Activated effector memory CD4-positive, alpha-beta T cell treated with Interleukin-2 at 50 U/mL for 16 hours (primary cell): ENCODE measurements around the gene AKT1S1.
"Not testable (repeated sequence)": the region's sequence is repeated elsewhere in the genome, so short reads cannot be mapped to it uniquely, and the experiment has no call there.

Source experiments
- DNase-seq: peaks from one replicate; pipeline ENCODE4 v3.0.0-alpha.2; 2020

Gene AKT1S1

GRCh38 chr19:49833599-49833998 lies 43.6 kb downstream of the AKT1S1 start:
- DNase-seq: no peak

- DNase-seq: no peak
Observed at GRCh38 chr19:49832556-49832955, 44.6 kb downstream of the AKT1S1 start.

GRCh38 chr19:49831592-49831991 lies 45.6 kb downstream of the AKT1S1 start:
- no peak for DNase-seq

- no peak for DNase-seq
Observed at GRCh38 chr19:49830766-49831165, 46.4 kb downstream of the AKT1S1 start.

- no peak for DNase-seq
Observed at GRCh38 chr19:49829721-49830120, 47.4 kb downstream of the AKT1S1 start.

GRCh38 chr19:49829200-49829599 lies 48.0 kb downstream of the AKT1S1 start:
- no peak for DNase-seq

- DNase-seq: no peak
Observed at GRCh38 chr19:49827034-49827433, 50.1 kb downstream of the AKT1S1 start.

- no peak for DNase-seq
Observed at GRCh38 chr19:49824662-49825061, 52.5 kb downstream of the AKT1S1 start.

GRCh38 chr19:49823472-49823871 lies 53.7 kb downstream of the AKT1S1 start:
- no peak for DNase-seq

- DNase-seq: no peak
Observed at GRCh38 chr19:49820125-49820524, 57.0 kb downstream of the AKT1S1 start.

GRCh38 chr19:49819452-49820115 lies 57.6 kb downstream of the AKT1S1 start:
- not testable (repeated sequence) for DNase-seq
